ENCODE data around the gene ANO6.

ANO6 gene

GRCh38 chr12:45415393-45415817 lies 199.5 kb downstream of the ANO6 start:
- DNase-seq, result no peak

- no peak for DNase-seq
Observed at GRCh38 chr12:45416126-45416525, 200.2 kb downstream of the ANO6 start.

- no peak for DNase-seq
Observed at GRCh38 chr12:45418520-45418919, 202.6 kb downstream of the ANO6 start.

GRCh38 chr12:45419317-45419814 lies 203.5 kb downstream of the ANO6 start:
- no peak for DNase-seq

- no peak for DNase-seq
Observed at GRCh38 chr12:45421736-45422135, 205.8 kb downstream of the ANO6 start.

GRCh38 chr12:45423931-45424330 lies 208.0 kb downstream of the ANO6 start:
- no peak for DNase-seq

GRCh38 chr12:45425426-45425825 lies 209.5 kb downstream of the ANO6 start:
- DNase-seq, result no peak

GRCh38 chr12:45426294-45426693 lies 210.4 kb downstream of the ANO6 start:
- no peak for DNase-seq

GRCh38 chr12:45427042-45427441 lies 211.1 kb downstream of the ANO6 start:
- no peak for DNase-seq

- no peak for DNase-seq
Observed at GRCh38 chr12:45429831-45430230, 213.9 kb downstream of the ANO6 start.

GRCh38 chr12:45431126-45431525 lies 215.2 kb downstream of the ANO6 start:
- no peak for DNase-seq

- DNase-seq, result no peak
Observed at GRCh38 chr12:45432710-45433109, 216.8 kb downstream of the ANO6 start.

- DNase-seq, result no peak
Observed at GRCh38 chr12:45433441-45433868, 217.6 kb downstream of the ANO6 start.

GRCh38 chr12:45434094-45434493 lies 218.2 kb downstream of the ANO6 start:
- DNase-seq, result no peak

- DNase-seq, result no peak
Observed at GRCh38 chr12:45435945-45436710, 220.2 kb downstream of the ANO6 start.

GRCh38 chr12:45439039-45439438 lies 223.1 kb downstream of the ANO6 start:
- no peak for DNase-seq

GRCh38 chr12:45446013-45446412 lies 230.1 kb downstream of the ANO6 start:
- DNase-seq, result no peak

GRCh38 chr12:45458238-45458637 lies 242.3 kb downstream of the ANO6 start:
- no peak for DNase-seq

GRCh38 chr12:45458854-45459807 lies 243.2 kb downstream of the ANO6 start:
- DNase-seq, result no peak

- DNase-seq, result no peak
Observed at GRCh38 chr12:45462506-45462905, 246.6 kb downstream of the ANO6 start.

- no peak for DNase-seq
Observed at GRCh38 chr12:45464699-45465098, 248.8 kb downstream of the ANO6 start.

GRCh38 chr12:45468751-45469615 lies 253.1 kb downstream of the ANO6 start:
- no peak for DNase-seq

GRCh38 chr12:45469902-45470301 lies 254.0 kb downstream of the ANO6 start:
- DNase-seq, result no peak

All from NCI-H748 treated with DMSO at 0.1 percent for 48 hours (cell line).